GM12878 (cell line): Measurements from ENCODE around the gene STARD5. TPM values are rescaled to one million over a fixed set of nuclear protein-coding genes. Genes with fewer than 3 reads are reported as not detected.
A peak's percentile ranks its signal among the peaks of the same experiment; 100 is the strongest.

Experiments
- ATF2 ChIP-seq: IDR thresholded peaks from 2 replicates; pipeline ENCODE4 v1.6.1; 2012; ENCODE audit warnings: low read length, inconsistent platforms
- BHLHE40 ChIP-seq, 2 experiments: fragments of 450-650 bp in 1 of 2; IDR thresholded peaks; 2 replicates each; pipeline ENCODE4 v1.6.1; 2011 to 2017; ENCODE audit warnings: low read depth in 2 of 2, borderline replicate concordance in 1 of 2, improper control_type of control experiment in 1 of 2, low read length in 1 of 2, mild to moderate bottlenecking in 1 of 2
- CBX3 ChIP-seq: fragments of 200-600 bp; sonication (generic); IDR thresholded peaks from 2 replicates; pipeline ENCODE4 v1.6.1; 2016; ENCODE audit warnings: low read depth, borderline replicate concordance
- CHD2 ChIP-seq: IDR thresholded peaks from 2 replicates; pipeline ENCODE4 v1.6.1; 2011; ENCODE audit warnings: low read depth, low read length, improper control_type of control experiment, borderline replicate concordance
- DPF2 ChIP-seq: fragments of 450-650 bp; IDR thresholded peaks from 2 replicates; pipeline ENCODE4 v1.6.1; 2017; ENCODE audit warnings: mild to moderate bottlenecking
- GABPA ChIP-seq: IDR thresholded peaks from 2 replicates; pipeline ENCODE4 v1.6.1; 2014; ENCODE audit warnings: antibody characterized with exemption, low read depth, mild to moderate bottlenecking, inconsistent platforms
- IKZF2 ChIP-seq, 2 experiments: fragments of 450-650 bp; IDR thresholded peaks; 2 replicates each; pipeline ENCODE4 v1.6.1; 2017; ENCODE audit warnings: mild to moderate bottlenecking in 2 of 2, moderate library complexity in 2 of 2
- JUND ChIP-seq: IDR thresholded peaks from 2 replicates; pipeline ENCODE4 v1.6.1; 2012; ENCODE audit warnings: low read depth, mild to moderate bottlenecking, low read length, improper control_type of control experiment, moderate library complexity
- KAT2A ChIP-seq: conservative IDR thresholded peaks from 2 replicates; pipeline ENCODE4 v1.6.1; 2011; ENCODE audit warnings: low read depth, low read length; ENCODE audit not compliant: control insufficient read depth
- LARP7 ChIP-seq: fragments of 450-650 bp; IDR thresholded peaks from 2 replicates; pipeline ENCODE4 v1.6.1; 2017; ENCODE audit warnings: mild to moderate bottlenecking
- PKNOX1 ChIP-seq: fragments of 450-650 bp; IDR thresholded peaks from 2 replicates; pipeline ENCODE4 v1.6.1; 2016; ENCODE audit warnings: mild to moderate bottlenecking
- RB1 ChIP-seq: fragments of 450-650 bp; formaldehyde crosslinking; IDR thresholded peaks from 2 replicates; pipeline ENCODE4 v1.6.1; 2017; ENCODE audit warnings: mild to moderate bottlenecking, borderline replicate concordance
- RBBP5 ChIP-seq: fragments of 200-600 bp; sonication (generic); conservative IDR thresholded peaks from 2 replicates; pipeline ENCODE4 v1.6.1; 2016
- REST ChIP-seq: IDR thresholded peaks from 2 replicates; pipeline ENCODE4 v1.6.1; 2012; ENCODE audit warnings: mild to moderate bottlenecking, low read depth, low read length
- RUNX3 ChIP-seq: IDR thresholded peaks from 2 replicates; pipeline ENCODE4 v1.6.1; 2012; ENCODE audit warnings: low read length, inconsistent platforms
- ZBTB11 ChIP-seq: fragments of 450-650 bp; formaldehyde crosslinking; IDR thresholded peaks from 2 replicates; pipeline ENCODE4 v1.5.0; 2022; ENCODE audit warnings: mild to moderate bottlenecking, missing genetic modification characterization
- ZBTB33 ChIP-seq: fragments of 450-650 bp; IDR thresholded peaks from 2 replicates; pipeline ENCODE4 v1.6.1; 2017; ENCODE audit warnings: mild to moderate bottlenecking
- ZNF384 ChIP-seq: IDR thresholded peaks from 2 replicates; pipeline ENCODE4 v1.6.1; 2012; ENCODE audit warnings: low read depth, mild to moderate bottlenecking, low read length, improper control_type of control experiment, borderline replicate concordance
- polyA plus RNA-seq, 11 experiments: library from polyadenylated mRNA; depleted of rRNA in 4 of 11; unstranded in 6 of 11; stranded (reverse) in 5 of 11; fragments of >200 nt; fragmentation: Nextera tagmentation in 4 of 11; fragmentation: Illumina TruSeq in 1 of 11; extraction: Ambion mirVana in 4 of 11; extraction: Trizol in 1 of 11; gene quantifications; 1 replicate in 1 of 11; 2 replicates in 10 of 11; pipeline versions ENCODE4 v1.2.1 to v1.2.3, GENCODE V29; 2011 to 2016; ENCODE audit warnings: inconsistent platforms in 2 of 11, missing spikeins in 2 of 11, low read depth in 1 of 11
- total RNA-seq, 4 experiments: library from RNA; depleted of rRNA in 3 of 4; stranded (reverse); fragments of >200 nt in 3 of 4; fragmentation: Illumina TruSeq in 1 of 4; extraction: Trizol in 1 of 4; gene quantifications; 2 replicates each; pipeline versions ENCODE4 v1.2.1 to v1.2.3, GENCODE V29; 2013 to 2021

The STARD5 gene
- total and polyA plus RNA-seq, 10 of the 15 experiments (the other 5 are each of a cell fraction or from before 2014, with no cell fraction given) = 2.3 to 9.4 (median 4.7) TPM

- TF ChIP-seq LARP7 (peak; percentile 76; the same call in 1 of the 2 replicates), RB1 (no peak; the same call in 1 of the 2 replicates), REST (0 out of 2 replicates have a peak, but pooled peaks have one; percentile 29), ZBTB11 (CRISPR knock-in tag) (no peak), RBBP5 (no peak), CHD2 (peak; percentile 70; the same call in 1 of the 2 replicates), BHLHE40 (IDR thresholded peaks at IDR 0.05; ENCODE audit: borderline replicate concordance in 1 of 2, low read depth in 2 of 2, low read length in 1 of 2) (peak; percentile 7 to 72; a peak in 3 of 4 replicates), ZNF384 (no peak; the same call in 1 of the 2 replicates), KAT2A (no peak), DPF2 (peak; percentile 93), IKZF2 (IDR thresholded peaks at IDR 0.05) (peak; percentile 96 to 97), PKNOX1 (peak; percentile 97), GABPA (no peak), ATF2 (no peak), RUNX3 (no peak), JUND (no peak), CBX3 (no peak), ZBTB33 (no peak)
Measured at GRCh38 chr15:81293728-81294515, 30.0 kb downstream of the STARD5 start (continued).
